Upper lobe of right lung (tissue), 1 donor: ENCODE measurements around the gene USP11. TPM values are rescaled to one million over a fixed set of nuclear protein-coding genes. Genes with fewer than 3 reads are reported as not detected.
A peak's percentile ranks its signal among the peaks of the same experiment; 100 is the strongest.

Source experiments
- ATAC-seq: fragments of 200-7000 bp; cut with Tn5 transposase; one replicate; pipeline ENCODE4 v1.9.1; 2020; ENCODE audit warnings: mild to moderate bottlenecking, moderate library complexity
- DNase-seq: peaks from one replicate; pipeline ENCODE4 v3.0.0-alpha.2; 2020
- H3K27ac ChIP-seq: fragments of 200-600 bp; one replicate; pipeline ENCODE4 v1.8.0; 2022
- H3K27me3 ChIP-seq: fragments of 200-600 bp; one replicate; pipeline ENCODE4 v1.8.0; 2022; ENCODE audit warnings: mild to moderate bottlenecking
- H3K36me3 ChIP-seq: fragments of 200-600 bp; one replicate; pipeline ENCODE4 v1.8.0; 2022
- H3K4me1 ChIP-seq: fragments of 200-600 bp; one replicate; pipeline ENCODE4 v1.8.0; 2022
- H3K4me3 ChIP-seq: fragments of 200-600 bp; one replicate; pipeline ENCODE4 v1.8.0; 2022; ENCODE audit warnings: mild to moderate bottlenecking
- H3K9me3 ChIP-seq: fragments of 200-600 bp; one replicate; pipeline ENCODE4 v1.8.0; 2022
- CTCF ChIP-seq: fragments of 200-600 bp; IDR thresholded peaks from one replicate; pipeline ENCODE4 v1.8.0; 2022; ENCODE audit warnings: antibody characterized with exemption
- intact Hi-C: fragments of 100-400 bp; cut with DNase I; formaldehyde crosslinking; loops from one replicate; pipeline ENCODE4 v1.11.0; 2022
- total RNA-seq: library from RNA; stranded (reverse); fragmentation: NEBNext Ultra II Directional; extraction: Animal tissue kit (Norgen Biotek cat#: 25700); gene quantifications from one replicate; pipeline ENCODE4 v1.2.1, GENCODE V29; 2021
- donor health status: DM: no; HTN: yes; CAD: no; lungs with severe emphysema.

The USP11 gene
- total RNA-seq, 1 donor from 2014 or later: 56.0 TPM

- Histone ChIP-seq H3K9me3 (no peaks in the 10 kb centered on the region), H3K27me3 (no peaks in the 10 kb centered on the region), H3K27ac (peak overlapping the region; percentile 99), H3K36me3 (peaks cover 19% of the 10 kb centered on the region), H3K4me3 (peak overlapping the region; percentile 60), H3K4me1 (no peaks in the 10 kb centered on the region)
- ATAC-seq (peak; percentile 91), DNase-seq (peak; percentile 95)
- intact Hi-C loops: no loop called here
- no peak for TF ChIP-seq CTCF
Measured at GRCh38 chrX:47217852-47218279, 14.9 kb upstream of the USP11 start.

GRCh38 chrX:47218280-47218919 lies 14.4 kb upstream of the USP11 start, which contains the start of gene CDK16:
Gene CDK16, plus strand, starts transcription at chrX:47218681. Its CDS starts 4,877 bp downstream, at chrX:47223558.
- intact Hi-C loops: no loop called here
- no peak for TF ChIP-seq CTCF
- peak; percentile 73 for ATAC-seq
- H3K4me3 ChIP-seq: peak within 1 kb of the TSS; percentile 60
- H3K4me1 ChIP-seq: no peaks in the 10 kb centered on the region
- peaks cover 13% of the 10 kb centered on the region for H3K36me3 ChIP-seq
- H3K27me3 ChIP-seq: no peaks in the 10 kb centered on the region
- peak; percentile 86 for DNase-seq
- no peaks in the 10 kb centered on the region for H3K9me3 ChIP-seq
- H3K27ac ChIP-seq: peak within 1 kb of the TSS; percentile 99

GRCh38 chrX:47218920-47219815 lies 13.6 kb upstream of the USP11 start:
- TF ChIP-seq CTCF: no peak
- ATAC-seq (peak; percentile 25), DNase-seq (peak; percentile 79)
- intact Hi-C loops: no loop called here
- peak overlapping the region; percentile 99 for H3K27ac ChIP-seq
- H3K27me3 ChIP-seq: no peaks in the 10 kb centered on the region
- H3K36me3 ChIP-seq: peaks cover 17% of the 10 kb centered on the region
- H3K9me3 ChIP-seq: no peaks in the 10 kb centered on the region
- no peaks in the 10 kb centered on the region for H3K4me1 ChIP-seq
- H3K4me3 ChIP-seq: peak overlapping the region; percentile 60

GRCh38 chrX:47221756-47222155 lies 11.1 kb upstream of the USP11 start:
- intact Hi-C loops: no loop called here
- H3K27ac ChIP-seq: no peak overlapping the region
- H3K27me3 ChIP-seq: no peaks in the 10 kb centered on the region
- no peaks in the 10 kb centered on the region for H3K4me1 ChIP-seq
- TF ChIP-seq CTCF: no peak
- H3K36me3 ChIP-seq: peaks cover 30% of the 10 kb centered on the region
- no peaks in the 10 kb centered on the region for H3K9me3 ChIP-seq
- DNase-seq (no peak), ATAC-seq (no peak)
- H3K4me3 ChIP-seq: no peak overlapping the region

- TF ChIP-seq CTCF: no peak
- Histone ChIP-seq H3K27me3 (no peaks in the 10 kb centered on the region), H3K4me3 (no peak overlapping the region), H3K36me3 (peaks cover 41% of the 10 kb centered on the region), H3K27ac (no peak overlapping the region), H3K9me3 (no peaks in the 10 kb centered on the region), H3K4me1 (no peaks in the 10 kb centered on the region)
- ATAC-seq (no peak), DNase-seq (no peak)
- intact Hi-C loops: no loop called here
Measured at GRCh38 chrX:47222751-47223350, 10.0 kb upstream of the USP11 start.
